ENCODE measurements around the gene SMCO4. TPM values are rescaled to one million over a fixed set of nuclear protein-coding genes. Genes with fewer than 3 reads are reported as not detected.

Gene SMCO4
- total and polyA plus RNA-seq, 2 of the 8 experiments (the other 6 are each of a cell fraction or from before 2014, with no cell fraction given): 33.2 to 53.9 TPM

- TF ChIP-seq CEBPB (IDR thresholded peaks at IDR 0.05; ENCODE audit: low read depth, low read length) (no peak), TAF7 (optimal IDR thresholded peaks at IDR 0.05; ENCODE audit: borderline replicate concordance, low read depth, low read length) (no peak), BRCA1 (IDR thresholded peaks at IDR 0.05; ENCODE audit: low read depth, low read length) (no peak), POU5F1 (IDR thresholded peaks at IDR 0.05; ENCODE audit: low read depth, low read length) (no peak)
- TF ChIP-seq, protein P1, sequence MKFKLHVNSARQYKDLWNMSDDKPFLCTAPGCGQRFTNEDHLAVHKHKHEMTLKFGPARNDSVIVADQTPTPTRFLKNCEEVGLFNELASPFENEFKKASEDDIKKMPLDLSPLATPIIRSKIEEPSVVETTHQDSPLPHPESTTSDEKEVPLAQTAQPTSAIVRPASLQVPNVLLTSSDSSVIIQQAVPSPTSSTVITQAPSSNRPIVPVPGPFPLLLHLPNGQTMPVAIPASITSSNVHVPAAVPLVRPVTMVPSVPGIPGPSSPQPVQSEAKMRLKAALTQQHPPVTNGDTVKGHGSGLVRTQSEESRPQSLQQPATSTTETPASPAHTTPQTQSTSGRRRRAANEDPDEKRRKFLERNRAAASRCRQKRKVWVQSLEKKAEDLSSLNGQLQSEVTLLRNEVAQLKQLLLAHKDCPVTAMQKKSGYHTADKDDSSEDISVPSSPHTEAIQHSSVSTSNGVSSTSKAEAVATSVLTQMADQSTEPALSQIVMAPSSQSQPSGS (IDR thresholded peaks at IDR 0.05; ENCODE audit: low read length): no peak
- TF ChIP-seq, protein P2, sequence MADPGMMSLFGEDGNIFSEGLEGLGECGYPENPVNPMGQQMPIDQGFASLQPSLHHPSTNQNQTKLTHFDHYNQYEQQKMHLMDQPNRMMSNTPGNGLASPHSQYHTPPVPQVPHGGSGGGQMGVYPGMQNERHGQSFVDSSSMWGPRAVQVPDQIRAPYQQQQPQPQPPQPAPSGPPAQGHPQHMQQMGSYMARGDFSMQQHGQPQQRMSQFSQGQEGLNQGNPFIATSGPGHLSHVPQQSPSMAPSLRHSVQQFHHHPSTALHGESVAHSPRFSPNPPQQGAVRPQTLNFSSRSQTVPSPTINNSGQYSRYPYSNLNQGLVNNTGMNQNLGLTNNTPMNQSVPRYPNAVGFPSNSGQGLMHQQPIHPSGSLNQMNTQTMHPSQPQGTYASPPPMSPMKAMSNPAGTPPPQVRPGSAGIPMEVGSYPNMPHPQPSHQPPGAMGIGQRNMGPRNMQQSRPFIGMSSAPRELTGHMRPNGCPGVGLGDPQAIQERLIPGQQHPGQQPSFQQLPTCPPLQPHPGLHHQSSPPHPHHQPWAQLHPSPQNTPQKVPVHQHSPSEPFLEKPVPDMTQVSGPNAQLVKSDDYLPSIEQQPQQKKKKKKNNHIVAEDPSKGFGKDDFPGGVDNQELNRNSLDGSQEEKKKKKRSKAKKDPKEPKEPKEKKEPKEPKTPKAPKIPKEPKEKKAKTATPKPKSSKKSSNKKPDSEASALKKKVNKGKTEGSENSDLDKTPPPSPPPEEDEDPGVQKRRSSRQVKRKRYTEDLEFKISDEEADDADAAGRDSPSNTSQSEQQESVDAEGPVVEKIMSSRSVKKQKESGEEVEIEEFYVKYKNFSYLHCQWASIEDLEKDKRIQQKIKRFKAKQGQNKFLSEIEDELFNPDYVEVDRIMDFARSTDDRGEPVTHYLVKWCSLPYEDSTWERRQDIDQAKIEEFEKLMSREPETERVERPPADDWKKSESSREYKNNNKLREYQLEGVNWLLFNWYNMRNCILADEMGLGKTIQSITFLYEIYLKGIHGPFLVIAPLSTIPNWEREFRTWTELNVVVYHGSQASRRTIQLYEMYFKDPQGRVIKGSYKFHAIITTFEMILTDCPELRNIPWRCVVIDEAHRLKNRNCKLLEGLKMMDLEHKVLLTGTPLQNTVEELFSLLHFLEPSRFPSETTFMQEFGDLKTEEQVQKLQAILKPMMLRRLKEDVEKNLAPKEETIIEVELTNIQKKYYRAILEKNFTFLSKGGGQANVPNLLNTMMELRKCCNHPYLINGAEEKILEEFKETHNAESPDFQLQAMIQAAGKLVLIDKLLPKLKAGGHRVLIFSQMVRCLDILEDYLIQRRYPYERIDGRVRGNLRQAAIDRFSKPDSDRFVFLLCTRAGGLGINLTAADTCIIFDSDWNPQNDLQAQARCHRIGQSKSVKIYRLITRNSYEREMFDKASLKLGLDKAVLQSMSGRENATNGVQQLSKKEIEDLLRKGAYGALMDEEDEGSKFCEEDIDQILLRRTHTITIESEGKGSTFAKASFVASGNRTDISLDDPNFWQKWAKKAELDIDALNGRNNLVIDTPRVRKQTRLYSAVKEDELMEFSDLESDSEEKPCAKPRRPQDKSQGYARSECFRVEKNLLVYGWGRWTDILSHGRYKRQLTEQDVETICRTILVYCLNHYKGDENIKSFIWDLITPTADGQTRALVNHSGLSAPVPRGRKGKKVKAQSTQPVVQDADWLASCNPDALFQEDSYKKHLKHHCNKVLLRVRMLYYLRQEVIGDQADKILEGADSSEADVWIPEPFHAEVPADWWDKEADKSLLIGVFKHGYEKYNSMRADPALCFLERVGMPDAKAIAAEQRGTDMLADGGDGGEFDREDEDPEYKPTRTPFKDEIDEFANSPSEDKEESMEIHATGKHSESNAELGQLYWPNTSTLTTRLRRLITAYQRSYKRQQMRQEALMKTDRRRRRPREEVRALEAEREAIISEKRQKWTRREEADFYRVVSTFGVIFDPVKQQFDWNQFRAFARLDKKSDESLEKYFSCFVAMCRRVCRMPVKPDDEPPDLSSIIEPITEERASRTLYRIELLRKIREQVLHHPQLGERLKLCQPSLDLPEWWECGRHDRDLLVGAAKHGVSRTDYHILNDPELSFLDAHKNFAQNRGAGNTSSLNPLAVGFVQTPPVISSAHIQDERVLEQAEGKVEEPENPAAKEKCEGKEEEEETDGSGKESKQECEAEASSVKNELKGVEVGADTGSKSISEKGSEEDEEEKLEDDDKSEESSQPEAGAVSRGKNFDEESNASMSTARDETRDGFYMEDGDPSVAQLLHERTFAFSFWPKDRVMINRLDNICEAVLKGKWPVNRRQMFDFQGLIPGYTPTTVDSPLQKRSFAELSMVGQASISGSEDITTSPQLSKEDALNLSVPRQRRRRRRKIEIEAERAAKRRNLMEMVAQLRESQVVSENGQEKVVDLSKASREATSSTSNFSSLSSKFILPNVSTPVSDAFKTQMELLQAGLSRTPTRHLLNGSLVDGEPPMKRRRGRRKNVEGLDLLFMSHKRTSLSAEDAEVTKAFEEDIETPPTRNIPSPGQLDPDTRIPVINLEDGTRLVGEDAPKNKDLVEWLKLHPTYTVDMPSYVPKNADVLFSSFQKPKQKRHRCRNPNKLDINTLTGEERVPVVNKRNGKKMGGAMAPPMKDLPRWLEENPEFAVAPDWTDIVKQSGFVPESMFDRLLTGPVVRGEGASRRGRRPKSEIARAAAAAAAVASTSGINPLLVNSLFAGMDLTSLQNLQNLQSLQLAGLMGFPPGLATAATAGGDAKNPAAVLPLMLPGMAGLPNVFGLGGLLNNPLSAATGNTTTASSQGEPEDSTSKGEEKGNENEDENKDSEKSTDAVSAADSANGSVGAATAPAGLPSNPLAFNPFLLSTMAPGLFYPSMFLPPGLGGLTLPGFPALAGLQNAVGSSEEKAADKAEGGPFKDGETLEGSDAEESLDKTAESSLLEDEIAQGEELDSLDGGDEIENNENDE (IDR thresholded peaks at IDR 0.05; ENCODE audit: insufficient replicate concordance, low read length): no peak
These were observed 9.7 kb upstream of the SMCO4 start (continued) for GRCh38 chr11:93552874-93553273.
